ENCODE measurements around the gene AAMP.

DNA sequence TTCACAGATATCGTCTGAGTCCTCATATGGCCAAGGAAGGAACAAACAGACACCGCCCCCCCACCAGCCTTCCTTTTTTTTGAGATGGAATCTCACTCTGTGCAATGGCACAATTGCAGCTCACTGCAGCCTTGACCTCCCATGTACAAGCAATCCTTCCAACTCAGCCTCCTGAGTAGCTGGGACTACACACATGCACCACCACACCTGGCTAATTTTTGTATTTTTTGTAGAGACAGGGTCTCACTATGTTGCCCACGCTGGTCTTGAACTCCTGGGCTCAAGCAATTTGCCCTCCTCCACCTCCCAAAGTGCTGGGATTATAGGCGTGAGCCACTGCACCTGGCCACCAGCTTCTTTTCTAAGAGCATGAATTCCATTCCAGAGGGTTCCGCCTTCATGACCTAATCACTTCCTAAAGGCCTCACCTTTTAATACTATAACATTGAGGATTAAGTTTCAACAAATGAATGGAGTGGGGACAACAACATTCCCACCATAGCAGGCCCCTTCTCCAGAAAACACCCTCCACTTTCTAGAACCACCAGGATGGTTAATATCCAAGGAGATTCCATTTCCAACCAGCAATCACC lies 24.6 kb upstream of the AAMP start:
- no peak for TF ChIP-seq EP300 (IDR thresholded peaks at IDR 0.05)
- no peak for TF ChIP-seq CTCF (IDR thresholded peaks at IDR 0.05)
